CD14-positive monocyte (primary cell): ENCODE measurements around the gene LNP1. TPM values are rescaled to one million over a fixed set of nuclear protein-coding genes. Genes with fewer than 3 reads are reported as not detected.

Experiments used
- DNase-seq, 3 donors: peaks; one replicate each; pipeline ENCODE4 v3.0.0-alpha.2; 2011 to 2022
- H2AFZ ChIP-seq: 2 replicates; pipeline ENCODE4 v1.6.0; 2012; ENCODE audit warnings: mild to moderate bottlenecking, low read depth, low read length, inconsistent platforms; ENCODE audit not compliant: insufficient read depth, poor library complexity, severe bottlenecking
- H3K27ac ChIP-seq, 2 donors: 1 replicate in 1 of 2; 2 replicates in 1 of 2; pipeline ENCODE4 v1.5.1; 2012 to 2013; ENCODE audit warnings: low read length in 2 of 2, control low read depth in 1 of 2, inconsistent platforms in 1 of 2, low read depth in 1 of 2, mild to moderate bottlenecking in 1 of 2
- H3K27me3 ChIP-seq, 2 donors: one replicate each; pipeline versions ENCODE4 v1.6.0 to v1.6.1; 2011 to 2013; ENCODE audit warnings: low read length in 2 of 2; ENCODE audit not compliant: control insufficient read depth in 2 of 2, insufficient read depth in 2 of 2
- H3K36me3 ChIP-seq, 2 donors: replicated peaks in 1 of 2; 1 replicate in 1 of 2; 2 replicates in 1 of 2; pipeline versions ENCODE4 v1.5.1 to v1.6.1; 2012 to 2013; ENCODE audit warnings: low read length in 2 of 2, control low read depth in 1 of 2, inconsistent platforms in 1 of 2, mild to moderate bottlenecking in 1 of 2; ENCODE audit not compliant: insufficient read depth in 2 of 2, control insufficient read depth in 1 of 2
- H3K4me1 ChIP-seq, 2 donors: 1 replicate in 1 of 2; 2 replicates in 1 of 2; pipeline versions ENCODE4 v1.5.1 to v1.6.1; 2012 to 2013; ENCODE audit warnings: low read length in 2 of 2, control low read depth in 1 of 2, inconsistent platforms in 1 of 2, mild to moderate bottlenecking in 1 of 2, moderate library complexity in 1 of 2; ENCODE audit not compliant: insufficient read depth in 2 of 2, control insufficient read depth in 1 of 2
- H3K4me2 ChIP-seq: replicated peaks from 2 replicates; pipeline ENCODE3; 2012; ENCODE audit warnings: low read length, moderate library complexity, mild to moderate bottlenecking; ENCODE audit not compliant: poor library complexity, severe bottlenecking; ENCODE audit errors: extremely low read depth
- H3K4me3 ChIP-seq, 3 experiments: fragments of 200-600 bp in 1 of 3; sonication (generic) in 1 of 3; replicated peaks in 1 of 3; 1 replicate in 2 of 3; 2 replicates in 1 of 3; pipeline ENCODE4 v1.5.1; 2011 to 2013; ENCODE audit warnings: low read length in 3 of 3, mild to moderate bottlenecking in 3 of 3, control low read depth in 2 of 3, low read depth in 2 of 3, inconsistent platforms in 1 of 3, moderate library complexity in 1 of 3
- H3K79me2 ChIP-seq: 2 replicates; pipeline ENCODE4 v1.6.0; 2012; ENCODE audit warnings: mild to moderate bottlenecking, control low read depth, inconsistent platforms, low read length, moderate library complexity; ENCODE audit not compliant: insufficient read depth
- H3K9ac ChIP-seq: 2 replicates; pipeline ENCODE4 v1.6.0; 2017; ENCODE audit warnings: low read length, mild to moderate bottlenecking; ENCODE audit not compliant: insufficient read depth, poor library complexity, severe bottlenecking
- H3K9me3 ChIP-seq, 2 donors: replicated peaks in 1 of 2; 1 replicate in 1 of 2; 2 replicates in 1 of 2; pipeline versions ENCODE4 v1.5.1 to v1.6.1; 2012 to 2013; ENCODE audit warnings: low read length in 2 of 2, control low read depth in 1 of 2; ENCODE audit not compliant: control insufficient read depth in 1 of 2, insufficient read depth in 1 of 2
- H4K20me1 ChIP-seq: 2 replicates; pipeline ENCODE4 v1.6.0; 2012; ENCODE audit warnings: mild to moderate bottlenecking, low read length, control low read depth, moderate library complexity; ENCODE audit not compliant: insufficient read depth
- H3K27ac Mint-ChIP-seq, 7 donors: one replicate each; pipeline ENCODE4 v1.8.0; 2020; ENCODE audit warnings: mild to moderate bottlenecking in 7 of 7, mixed read lengths in 7 of 7, moderate library complexity in 6 of 7, inconsistent platforms in 2 of 7
- H3K27me3 Mint-ChIP-seq, 3 donors: one replicate each; pipeline ENCODE4 v1.8.0; 2021 to 2022; ENCODE audit warnings: low read depth in 3 of 3, mild to moderate bottlenecking in 3 of 3, mixed read lengths in 3 of 3, moderate library complexity in 3 of 3, inconsistent platforms in 1 of 3
- H3K36me3 Mint-ChIP-seq, 2 donors: one replicate each; pipeline ENCODE4 v1.8.0; 2020; ENCODE audit warnings: mixed read lengths in 2 of 2, inconsistent platforms in 1 of 2, mild to moderate bottlenecking in 1 of 2
- H3K4me1 Mint-ChIP-seq: one replicate; pipeline ENCODE4 v1.8.0; 2020; ENCODE audit warnings: mild to moderate bottlenecking, mixed read lengths
- H3K4me3 Mint-ChIP-seq, 2 donors: one replicate each; pipeline ENCODE4 v1.8.0; 2020; ENCODE audit warnings: mild to moderate bottlenecking in 2 of 2, mixed read lengths in 2 of 2, moderate library complexity in 1 of 2
- H3K9me3 Mint-ChIP-seq, 7 donors: one replicate each; pipeline ENCODE4 v1.8.0; 2020 to 2022; ENCODE audit warnings: mixed read lengths in 7 of 7, mild to moderate bottlenecking in 6 of 7, moderate library complexity in 6 of 7, inconsistent platforms in 2 of 7
- WGBS: methylation state at CpG from one replicate; pipeline ENCODE4 v1.1.5; 2013; ENCODE audit warnings: missing lambda C conversion rate; ENCODE audit not compliant: insufficient coverage; 5-methylcytosine and 5-hydroxymethylcytosine counted together
- intact Hi-C, 2 donors: fragments of 100-400 bp; cut with micrococcal nuclease; formaldehyde crosslinking; loops; one replicate each; pipeline versions ENCODE4 v1.15.0 to v1.15.1; 2023
- polyA plus RNA-seq, 3 donors: library from polyadenylated mRNA; depleted of rRNA in 1 of 3; unstranded in 2 of 3; stranded (reverse) in 1 of 3; fragments of 300-500 nt in 2 of 3; fragments of >200 nt in 1 of 3; fragmentation: Illumina TruSeq in 2 of 3; gene quantifications; 1 replicate in 2 of 3; 2 replicates in 1 of 3; pipeline ENCODE4 v1.2.3, GENCODE V29; 2012 to 2021
- TF ChIP-seq, protein P1 (sequence below): fragments of 200-600 bp; IDR thresholded peaks from one replicate; pipeline ENCODE4 v1.8.0; 2022; ENCODE audit warnings: antibody characterized with exemption, mild to moderate bottlenecking

Gene LNP1
- polyA plus RNA-seq, 3 donors = 0.07 to 0.26 (median 0.08) TPM

DNA sequence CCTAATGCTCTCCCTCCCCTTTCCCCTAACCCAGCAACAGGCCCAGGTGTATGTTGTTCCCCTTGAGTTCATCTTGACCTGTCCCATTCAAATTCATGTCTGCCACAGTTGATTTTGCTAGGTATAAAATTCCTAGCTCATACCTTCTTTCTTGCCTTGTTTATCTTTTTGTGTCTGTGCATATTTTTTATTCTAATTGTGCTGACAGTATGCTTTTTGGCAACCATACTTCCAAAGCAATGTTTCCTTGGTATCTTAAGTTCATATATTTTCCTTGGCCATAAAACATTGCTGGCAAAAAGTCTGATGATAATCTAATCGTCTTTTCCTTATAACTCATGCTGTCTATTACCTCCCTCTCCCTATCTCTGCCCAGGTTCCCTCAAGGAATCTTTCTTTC lies 15.5 kb downstream of the LNP1 start:
- H3K4me1 ChIP-seq = peaks cover 21 to 24% of the 10 kb centered on the region in 2 donors
- Mint-ChIP-seq H3K27ac (no peak overlapping the region), H3K4me3 (no peak overlapping the region), H3K36me3 (no peaks in the 10 kb centered on the region), H3K9me3 (no peaks in the 10 kb centered on the region), H3K4me1 (peaks cover 20% of the 10 kb centered on the region), H3K27me3 (peaks cover 0 to 2% (median 1%) of the 10 kb centered on the region in 3 donors)
- intact Hi-C loops = no loop called here
- DNase-seq = no peak
- no peaks in the 10 kb centered on the region for H3K36me3 ChIP-seq
- TF ChIP-seq, protein P1, sequence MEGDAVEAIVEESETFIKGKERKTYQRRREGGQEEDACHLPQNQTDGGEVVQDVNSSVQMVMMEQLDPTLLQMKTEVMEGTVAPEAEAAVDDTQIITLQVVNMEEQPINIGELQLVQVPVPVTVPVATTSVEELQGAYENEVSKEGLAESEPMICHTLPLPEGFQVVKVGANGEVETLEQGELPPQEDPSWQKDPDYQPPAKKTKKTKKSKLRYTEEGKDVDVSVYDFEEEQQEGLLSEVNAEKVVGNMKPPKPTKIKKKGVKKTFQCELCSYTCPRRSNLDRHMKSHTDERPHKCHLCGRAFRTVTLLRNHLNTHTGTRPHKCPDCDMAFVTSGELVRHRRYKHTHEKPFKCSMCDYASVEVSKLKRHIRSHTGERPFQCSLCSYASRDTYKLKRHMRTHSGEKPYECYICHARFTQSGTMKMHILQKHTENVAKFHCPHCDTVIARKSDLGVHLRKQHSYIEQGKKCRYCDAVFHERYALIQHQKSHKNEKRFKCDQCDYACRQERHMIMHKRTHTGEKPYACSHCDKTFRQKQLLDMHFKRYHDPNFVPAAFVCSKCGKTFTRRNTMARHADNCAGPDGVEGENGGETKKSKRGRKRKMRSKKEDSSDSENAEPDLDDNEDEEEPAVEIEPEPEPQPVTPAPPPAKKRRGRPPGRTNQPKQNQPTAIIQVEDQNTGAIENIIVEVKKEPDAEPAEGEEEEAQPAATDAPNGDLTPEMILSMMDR = no peak
- no peak overlapping the region for H3K27ac ChIP-seq
- H3K27me3 ChIP-seq = no peaks in the 10 kb centered on the region
- H2AFZ ChIP-seq = no peak overlapping the region
- no peak overlapping the region for H3K4me3 ChIP-seq
- no peaks in the 10 kb centered on the region for H4K20me1 ChIP-seq
- no CpG with 5 or more reads among the region's 1 CpG for WGBS
- no peaks in the 10 kb centered on the region for H3K9me3 ChIP-seq
- H3K79me2 ChIP-seq = no peaks in the 10 kb centered on the region
- no peak overlapping the region for H3K4me2 ChIP-seq
- H3K9ac ChIP-seq = no peak overlapping the region

GRCh38 chr3:100419406-100419805 lies 18.1 kb downstream of the LNP1 start:
- H3K4me3 ChIP-seq = no peak overlapping the region
- Mint-ChIP-seq H3K4me1 (peaks cover 20% of the 10 kb centered on the region), H3K27ac (peak overlapping the region in 2 of 7 donors; percentile 63 to 69), H3K9me3 (no peaks in the 10 kb centered on the region), H3K4me3 (no peak overlapping the region), H3K36me3 (no peaks in the 10 kb centered on the region), H3K27me3 (peaks cover under 1 to 4% (median 2%) of the 10 kb centered on the region in 3 donors)
- no peak overlapping the region for H3K4me2 ChIP-seq
- H2AFZ ChIP-seq = no peak overlapping the region
- peak; percentile 46 to 69 (median 56) for DNase-seq
- no peak overlapping the region for H3K9ac ChIP-seq
- no peaks in the 10 kb centered on the region for H3K9me3 ChIP-seq
- no peaks in the 10 kb centered on the region for H3K79me2 ChIP-seq
- intact Hi-C loops = no loop called here
- H3K4me1 ChIP-seq = peaks cover 21 to 24% of the 10 kb centered on the region in 2 donors
- TF ChIP-seq, protein P1 = no peak
- no CpG with 5 or more reads among the region's 1 CpG for WGBS
- peak overlapping the region in 1 of 2 donors; percentile 56 for H3K27ac ChIP-seq
- H4K20me1 ChIP-seq = no peaks in the 10 kb centered on the region
- no peaks in the 10 kb centered on the region for H3K27me3 ChIP-seq
- H3K36me3 ChIP-seq = no peaks in the 10 kb centered on the region
